PC-9 (cell line): ENCODE measurements around the gene ZNF587B. TPM values are rescaled to one million over a fixed set of nuclear protein-coding genes. Genes with fewer than 3 reads are reported as not detected.
A peak's percentile ranks its signal among the peaks of the same experiment; 100 is the strongest.
"Not testable (repeated sequence)": the region's sequence is repeated elsewhere in the genome, so short reads cannot be mapped to it uniquely, and the experiment has no call there.

Source experiments
- BruUV-seq: library from RNA; stranded (reverse); fragments of 400-500 nt; replicated peaks from 2 replicates; lab custom pipeline; 2021; lab: Mats Ljungman, UMichigan
- CTCF ChIA-PET: fragments of 300-600 bp; sonication (Branson Sonifier 250); formaldehyde crosslinking; loops from one replicate; lab custom pipeline; 2022; ENCODE audit warnings: antibody characterized with exemption; lab: Charles Lee
- POLR2A ChIA-PET: fragments of 300-600 bp; sonication (Branson Sonifier 250); formaldehyde crosslinking; loops from one replicate; lab custom pipeline; 2022; ENCODE audit warnings: antibody characterized with exemption; ENCODE audit not compliant: unreplicated experiment; lab: Charles Lee
- DNase-seq, 2 experiments: peaks; one replicate each; pipeline versions ENCODE4 v3.0.0 to v3.0.0-alpha.2; 2015 to 2022; ENCODE audit warnings: mixed read lengths in 1 of 2
- H2AFZ ChIP-seq: fragments of 200-600 bp; sonication (generic); 2 replicates; pipeline ENCODE4 v1.8.1; 2017; ENCODE audit warnings: antibody characterized with exemption
- H3F3A ChIP-seq: fragments of 200-600 bp; sonication (generic); 2 replicates; pipeline ENCODE4 v1.8.1; 2017; ENCODE audit warnings: antibody characterized with exemption, mild to moderate bottlenecking, low read depth; ENCODE audit not compliant: insufficient read depth
- H3K27ac ChIP-seq: fragments of 200-600 bp; sonication (generic); 2 replicates; pipeline ENCODE4 v1.6.1; 2016; ENCODE audit warnings: mixed run types
- H3K27me3 ChIP-seq: fragments of 200-600 bp; sonication (generic); 2 replicates; pipeline ENCODE4 v1.6.1; 2016; ENCODE audit warnings: low read depth, mixed run types; ENCODE audit not compliant: insufficient read depth
- H3K36me3 ChIP-seq: fragments of 200-600 bp; sonication (generic); 2 replicates; pipeline ENCODE4 v1.6.1; 2016; ENCODE audit warnings: low read depth, mixed run types
- H3K4me1 ChIP-seq: fragments of 200-600 bp; sonication (generic); replicated peaks from 2 replicates; pipeline ENCODE4 v1.6.1; 2016; ENCODE audit warnings: mixed run types; ENCODE audit not compliant: insufficient read depth
- H3K4me2 ChIP-seq: fragments of 200-600 bp; sonication (generic); 2 replicates; pipeline ENCODE4 v1.6.1; 2017; ENCODE audit warnings: mixed run types
- H3K4me3 ChIP-seq: fragments of 200-600 bp; sonication (generic); 2 replicates; pipeline ENCODE4 v1.6.1; 2016; ENCODE audit warnings: mixed run types
- H3K79me2 ChIP-seq: fragments of 200-600 bp; sonication (generic); 2 replicates; pipeline ENCODE4 v1.6.1; 2017; ENCODE audit warnings: low read depth, mixed run types
- H3K9me2 ChIP-seq: fragments of 200-600 bp; sonication (generic); 2 replicates; pipeline ENCODE4 v1.8.1; 2017; ENCODE audit warnings: mild to moderate bottlenecking; ENCODE audit not compliant: insufficient read depth
- H3K9me3 ChIP-seq: fragments of 200-600 bp; sonication (generic); 2 replicates; pipeline ENCODE4 v1.8.1; 2016; ENCODE audit warnings: low read depth; ENCODE audit not compliant: insufficient read depth
- H4K20me1 ChIP-seq: fragments of 200-600 bp; sonication (generic); 2 replicates; pipeline ENCODE4 v1.8.1; 2017; ENCODE audit not compliant: insufficient read depth
- EZH2 ChIP-seq: fragments of 200-600 bp; sonication (generic); IDR thresholded peaks from 2 replicates; pipeline ENCODE4 v1.8.0; 2017; ENCODE audit warnings: antibody characterized with exemption, low read depth
- intact Hi-C: fragments of 100-400 bp; cut with micrococcal nuclease; formaldehyde crosslinking; loops from one replicate; pipeline ENCODE4 v1.10.0; 2022; ENCODE audit not compliant: unreplicated experiment
- total RNA-seq: library from RNA; stranded (reverse); gene quantifications from 2 replicates; pipeline ENCODE4 v1.2.3, GENCODE V29; 2021
- TF ChIP-seq, protein P1 (sequence below): fragments of 200-600 bp; sonication (generic); conservative IDR thresholded peaks from 2 replicates; pipeline ENCODE4 v1.6.1; 2017; ENCODE audit warnings: mixed run types, antibody characterized with exemption, mild to moderate bottlenecking, moderate library complexity

Gene ZNF587B
- total RNA-seq, 1 experiment from 2014 or later, result 21.2 TPM

DNA sequence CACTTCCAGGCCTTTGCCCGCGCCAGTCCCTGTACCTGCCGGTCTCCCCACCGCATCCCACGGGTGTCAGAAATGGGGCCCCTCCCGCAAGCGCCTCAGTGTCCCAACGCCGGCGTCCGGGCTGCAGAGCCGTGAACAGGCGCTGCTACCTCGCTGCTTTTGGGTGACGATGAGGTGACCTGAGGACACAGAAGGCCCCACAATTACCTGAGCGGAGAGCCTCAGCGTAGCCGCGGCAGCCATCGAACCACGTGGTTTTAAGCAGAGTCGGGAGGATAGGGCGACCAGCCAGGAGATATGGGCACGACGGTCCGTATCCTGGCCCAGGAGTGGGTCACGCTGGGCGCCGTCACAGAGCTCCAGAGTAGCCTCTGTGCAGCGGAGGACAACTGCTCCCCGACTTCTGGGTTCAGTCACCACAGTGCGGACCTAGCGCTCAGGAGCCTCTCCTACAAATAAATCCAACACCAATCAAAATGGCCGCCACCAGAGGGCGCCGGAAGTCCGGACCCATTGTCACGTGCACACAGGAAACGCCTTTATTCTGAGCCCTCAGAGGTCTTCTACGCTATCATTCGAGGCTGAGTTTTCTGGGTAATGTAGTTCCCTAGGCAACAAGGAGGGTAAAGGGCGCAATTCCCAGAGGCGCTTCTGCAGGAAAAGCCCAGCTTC, 58.6 kb downstream of the ZNF587B start, which contains the start of gene ZNF814:
ZNF814 (minus strand) TSS at position 478 of the 672 bp plus-strand sequence; CDS start at position 243, 235 bp downstream.
- TSS peak; percentile 39 for BruUV-seq
- H3K4me1 ChIP-seq, result 0 out of 2 replicates have a peak, but pooled peaks cover 5% of the 10 kb centered on the region
- peaks cover 43% of the 10 kb centered on the region for H3K9me3 ChIP-seq
- H3K4me2 ChIP-seq, result peak within 1 kb of the TSS; percentile 86
- peak within 1 kb of the TSS; percentile 95 for H2AFZ ChIP-seq
- intact Hi-C loops, result no loop called here
- POLR2A ChIA-PET, result no interaction called here
- TF ChIP-seq EZH2, result no peak
- TF ChIP-seq, protein P1, sequence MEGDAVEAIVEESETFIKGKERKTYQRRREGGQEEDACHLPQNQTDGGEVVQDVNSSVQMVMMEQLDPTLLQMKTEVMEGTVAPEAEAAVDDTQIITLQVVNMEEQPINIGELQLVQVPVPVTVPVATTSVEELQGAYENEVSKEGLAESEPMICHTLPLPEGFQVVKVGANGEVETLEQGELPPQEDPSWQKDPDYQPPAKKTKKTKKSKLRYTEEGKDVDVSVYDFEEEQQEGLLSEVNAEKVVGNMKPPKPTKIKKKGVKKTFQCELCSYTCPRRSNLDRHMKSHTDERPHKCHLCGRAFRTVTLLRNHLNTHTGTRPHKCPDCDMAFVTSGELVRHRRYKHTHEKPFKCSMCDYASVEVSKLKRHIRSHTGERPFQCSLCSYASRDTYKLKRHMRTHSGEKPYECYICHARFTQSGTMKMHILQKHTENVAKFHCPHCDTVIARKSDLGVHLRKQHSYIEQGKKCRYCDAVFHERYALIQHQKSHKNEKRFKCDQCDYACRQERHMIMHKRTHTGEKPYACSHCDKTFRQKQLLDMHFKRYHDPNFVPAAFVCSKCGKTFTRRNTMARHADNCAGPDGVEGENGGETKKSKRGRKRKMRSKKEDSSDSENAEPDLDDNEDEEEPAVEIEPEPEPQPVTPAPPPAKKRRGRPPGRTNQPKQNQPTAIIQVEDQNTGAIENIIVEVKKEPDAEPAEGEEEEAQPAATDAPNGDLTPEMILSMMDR, result peak; percentile 76
- peaks cover 6% of the 10 kb centered on the region; the same call in 1 of the 2 replicates for H3F3A ChIP-seq
- no peaks in the 10 kb centered on the region for H3K9me2 ChIP-seq
- H4K20me1 ChIP-seq, result no peaks in the 10 kb centered on the region
- CTCF ChIA-PET, result no interaction called here
- peak within 1 kb of the TSS; percentile 89 for H3K4me3 ChIP-seq
- no peaks in the 10 kb centered on the region for H3K27me3 ChIP-seq
- peaks cover 26% of the 10 kb centered on the region for H3K36me3 ChIP-seq
- no peak within 1 kb of the TSS for H3K27ac ChIP-seq
- DNase-seq, result peak; percentile 69 to 79
- H3K79me2 ChIP-seq, result peaks cover 41% of the 10 kb centered on the region

DNA sequence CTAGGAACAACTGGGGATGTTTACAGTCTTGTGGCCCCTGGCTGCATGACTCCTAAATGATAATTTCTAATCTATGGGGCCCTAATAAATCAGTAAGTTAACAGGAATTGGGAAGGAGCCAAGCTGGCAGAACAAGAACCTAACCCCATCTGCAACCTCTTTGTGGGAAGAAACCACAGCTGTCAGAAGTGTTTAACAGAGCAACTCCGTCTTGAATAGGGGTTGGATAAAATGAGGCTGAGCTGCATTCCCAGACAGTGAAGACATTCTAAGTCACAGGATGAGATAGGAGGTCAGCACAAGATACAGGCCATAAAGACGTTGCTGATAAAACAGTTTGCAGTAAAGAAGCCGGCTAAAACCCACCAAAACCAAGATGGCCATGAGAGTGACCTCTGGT, 60.6 kb downstream of the ZNF587B start:
- H3F3A ChIP-seq, H3K27ac ChIP-seq, H3K4me1 ChIP-seq, POLR2A ChIA-PET, H3K9me2 ChIP-seq, H3K4me3 ChIP-seq, CTCF ChIA-PET, DNase-seq, H3K4me2 ChIP-seq, H4K20me1 ChIP-seq, H2AFZ ChIP-seq, intact Hi-C loops, BruUV-seq, H3K27me3 ChIP-seq: not testable (repeated sequence)
- H3K36me3 ChIP-seq, result peaks cover 12% of the 10 kb centered on the region
- H3K79me2 ChIP-seq, result peaks cover 24% of the 10 kb centered on the region
- H3K9me3 ChIP-seq, result peaks cover 26% of the 10 kb centered on the region

Other genes with a start within 250 kb of the ZNF587B start
- gene ZIK1, start 246.2 kb upstream of the ZNF587B start, total RNA-seq, result 2.2 TPM in 2 replicates
- 9.5 and 10.5 TPM in 2 replicates for gene ZNF530, start 230.4 kb upstream of the ZNF587B start, total RNA-seq
- gene ZNF134, start 216.1 kb upstream of the ZNF587B start, total RNA-seq, result 16.5 and 19.1 TPM in 2 replicates
- 7.9 and 11.4 TPM in 2 replicates for gene ZNF211, start 197.1 kb upstream of the ZNF587B start, total RNA-seq
- not detected in 2 replicates for gene ZSCAN4, start 161.4 kb upstream of the ZNF587B start, total RNA-seq
- gene ZNF551, start 148.3 kb upstream of the ZNF587B start, total RNA-seq, result 9.6 and 9.8 TPM in 2 replicates
- 0.17 and 0.20 TPM in 2 replicates for gene ZNF154, start 121.1 kb upstream of the ZNF587B start, total RNA-seq
- gene ZNF671, start 102.7 kb upstream of the ZNF587B start, total RNA-seq, result 0.83 and 1.4 TPM in 2 replicates
- gene ZNF776, start 83.5 kb upstream of the ZNF587B start, total RNA-seq, result 16.9 and 17.8 TPM in 2 replicates
- 19.0 and 21.3 TPM in 2 replicates for gene ZNF586, start 60.6 kb upstream of the ZNF587B start, total RNA-seq
- 14.3 and 15.1 TPM in 2 replicates for gene ZNF552, start 15.4 kb upstream of the ZNF587B start, total RNA-seq
- gene ZNF587, start 19.6 kb downstream of the ZNF587B start, total RNA-seq, result 62.2 and 68.0 TPM in 2 replicates
- 8.6 and 12.2 TPM in 2 replicates for gene ZNF814, start 58.7 kb downstream of the ZNF587B start, total RNA-seq
- 16.1 and 19.6 TPM in 2 replicates for gene ZNF417, start 86.3 kb downstream of the ZNF587B start, total RNA-seq
- gene ZNF418, start 105.1 kb downstream of the ZNF587B start, total RNA-seq, result 4.8 and 7.5 TPM in 2 replicates
- 6.3 and 6.4 TPM in 2 replicates for gene ZNF256, start 117.4 kb downstream of the ZNF587B start, total RNA-seq
- gene C19orf18, start 144.2 kb downstream of the ZNF587B start, total RNA-seq, result not detected in 2 replicates
- 16.3 and 21.6 TPM in 2 replicates for gene ZNF606, start 172.5 kb downstream of the ZNF587B start, total RNA-seq
- gene ZSCAN1, start 203.7 kb downstream of the ZNF587B start, total RNA-seq, result not detected in 2 replicates
- 0.15 TPM in 1 of 2 replicates, not detected in the other for gene ZNF135, start 229.0 kb downstream of the ZNF587B start, total RNA-seq